ENCODE results near the gene TWIST1. TPM values are rescaled to one million over a fixed set of nuclear protein-coding genes. Genes with fewer than 3 reads are reported as not detected.

Gene TWIST1
- total RNA-seq, 1 experiment from 2014 or later = not detected

GRCh38 chr7:19114551-19114855, 2.9 kb downstream of the TWIST1 start:
- no CpG with 5 or more reads among the region's 2 CpGs for WGBS (ENCODE audit: extremely low coverage, insufficient read length, low lambda C conversion rate)
- Histone ChIP-seq H2BK15ac (ENCODE audit: low read depth, low read length) (no peak overlapping the region), H3K56ac (ENCODE audit: insufficient read length, low read depth, low read length) (no peak overlapping the region), H4K5ac (ENCODE audit: insufficient read length, low read depth, low read length) (no peak overlapping the region), H2AK5ac (ENCODE audit: insufficient read length, low read length) (no peak overlapping the region), H3K79me2 (ENCODE audit: insufficient read depth, low read length) (no peaks in the 10 kb centered on the region), H2BK5ac (ENCODE audit: insufficient read length, low read length) (no peak overlapping the region), H3K27me3 (ENCODE audit: insufficient read depth, low read length) (peaks cover 77% of the 10 kb centered on the region), H3K23me2 (ENCODE audit: insufficient read length, low read depth, low read length, poor library complexity, severe bottlenecking) (peaks cover 28% of the 10 kb centered on the region), H3K4me1 (ENCODE audit: insufficient read depth, low read length) (peaks cover 9% of the 10 kb centered on the region; the same call in 1 of the 2 replicates), H3K4ac (ENCODE audit: low read depth, low read length) (no peak overlapping the region), H3K27ac (ENCODE audit: insufficient read length, low read depth, low read length) (no peak overlapping the region), H3K9me3 (ENCODE audit: control insufficient read depth, low read depth, low read length) (no peaks in the 10 kb centered on the region), H4K20me1 (ENCODE audit: control insufficient read depth, insufficient read depth, insufficient read length) (no peaks in the 10 kb centered on the region), H3K18ac (ENCODE audit: insufficient read length, low read depth, low read length) (no peak overlapping the region), H3K14ac (ENCODE audit: insufficient read depth, low read length) (no peak overlapping the region), H4K8ac (replicated peaks; ENCODE audit: insufficient read length, low read depth, low read length) (no peak overlapping the region), H2AFZ (ENCODE audit: low read length) (no peak overlapping the region), H3K23ac (ENCODE audit: insufficient read length, low read depth, low read length) (no peak overlapping the region), H2BK12ac (ENCODE audit: insufficient read length, low read depth, low read length) (no peak overlapping the region), H2BK20ac (ENCODE audit: low read depth, low read length, poor library complexity, severe bottlenecking) (no peak overlapping the region), H3T11ph (ENCODE audit: low read length) (no peak overlapping the region), H2BK120ac (ENCODE audit: low read depth, low read length, poor library complexity, severe bottlenecking) (no peak overlapping the region), H3K79me1 (ENCODE audit: insufficient read depth, low read depth, low read length, poor library complexity, severe bottlenecking) (no peaks in the 10 kb centered on the region), H3K4me2 (ENCODE audit: insufficient read depth, insufficient read length, low read length) (no peak overlapping the region), H3K9ac (ENCODE audit: extremely low read depth, insufficient read length, low read length) (no peak overlapping the region), H4K91ac (ENCODE audit: insufficient read length, low read depth, low read length) (no peak overlapping the region)
- TF ChIP-seq CTCF (conservative IDR thresholded peaks at IDR 0.05) = no peak
- Mint-ChIP-seq H3K9me3 (peaks cover 0 to under 1% of the 10 kb centered on the region in 2 experiments; a peak in 1 of 5 replicates), H3K4me1 (peaks cover 31 to 49% of the 10 kb centered on the region in 2 experiments), H3K27me3 (ENCODE audit: low read depth) (peaks cover 95% of the 10 kb centered on the region), H3K36me3 (ENCODE audit: insufficient read depth in 1 of 3, low read depth in 3 of 3) (no peaks in the 10 kb centered on the region), H3K4me3 (no peak overlapping the region), H3K27ac (no peak overlapping the region)
- no peak for DNase-seq
